Measurements from ENCODE around the gene PTGDS. TPM values are rescaled to one million over a fixed set of nuclear protein-coding genes. Genes with fewer than 3 reads are reported as not detected.

Gene PTGDS
- total RNA-seq, 1 donor from 2014 or later = 76.8 TPM

GRCh38 chr9:136962701-136963248 is 14.5 kb upstream of the PTGDS start:
- H3K27ac Mint-ChIP-seq (ENCODE audit: unreplicated experiment) = no peak overlapping the region
- no peak for TF ChIP-seq CTCF (IDR thresholded peaks at IDR 0.05)
- no peaks in the 10 kb centered on the region for H3K36me3 Mint-ChIP-seq (ENCODE audit: low read depth)
- no peak for DNase-seq (ENCODE audit: low spot score)
- H3K4me1 Mint-ChIP-seq (ENCODE audit: low read depth) = peaks cover 4% of the 10 kb centered on the region
- no peaks in the 10 kb centered on the region for H3K9me3 Mint-ChIP-seq (ENCODE audit: low read depth)
- H3K4me3 Mint-ChIP-seq (ENCODE audit: unreplicated experiment) = no peak overlapping the region
- peaks cover 3% of the 10 kb centered on the region for H3K27me3 Mint-ChIP-seq (ENCODE audit: low read depth)

GRCh38 chr9:136963341-136963740 is 14.0 kb upstream of the PTGDS start:
- TF ChIP-seq CTCF (IDR thresholded peaks at IDR 0.05) = no peak
- peaks cover 4% of the 10 kb centered on the region for H3K4me1 Mint-ChIP-seq (ENCODE audit: low read depth)
- H3K27ac Mint-ChIP-seq (ENCODE audit: unreplicated experiment) = no peak overlapping the region

GRCh38 chr9:136963751-136964150 is 13.6 kb upstream of the PTGDS start:
- H3K27ac Mint-ChIP-seq (ENCODE audit: unreplicated experiment) = no peak overlapping the region
- no peak overlapping the region for H3K4me3 Mint-ChIP-seq (ENCODE audit: unreplicated experiment)
- peaks cover 4% of the 10 kb centered on the region for H3K4me1 Mint-ChIP-seq (ENCODE audit: low read depth)

More at GRCh38 chr9:136963341-136963740, 14.0 kb upstream of the PTGDS start:
- Mint-ChIP-seq H3K36me3 (ENCODE audit: low read depth) (no peaks in the 10 kb centered on the region), H3K27me3 (ENCODE audit: low read depth) (peaks cover 3% of the 10 kb centered on the region), H3K4me3 (ENCODE audit: unreplicated experiment) (no peak overlapping the region), H3K9me3 (ENCODE audit: low read depth) (no peaks in the 10 kb centered on the region)
- DNase-seq (ENCODE audit: low spot score) = no peak

DNA sequence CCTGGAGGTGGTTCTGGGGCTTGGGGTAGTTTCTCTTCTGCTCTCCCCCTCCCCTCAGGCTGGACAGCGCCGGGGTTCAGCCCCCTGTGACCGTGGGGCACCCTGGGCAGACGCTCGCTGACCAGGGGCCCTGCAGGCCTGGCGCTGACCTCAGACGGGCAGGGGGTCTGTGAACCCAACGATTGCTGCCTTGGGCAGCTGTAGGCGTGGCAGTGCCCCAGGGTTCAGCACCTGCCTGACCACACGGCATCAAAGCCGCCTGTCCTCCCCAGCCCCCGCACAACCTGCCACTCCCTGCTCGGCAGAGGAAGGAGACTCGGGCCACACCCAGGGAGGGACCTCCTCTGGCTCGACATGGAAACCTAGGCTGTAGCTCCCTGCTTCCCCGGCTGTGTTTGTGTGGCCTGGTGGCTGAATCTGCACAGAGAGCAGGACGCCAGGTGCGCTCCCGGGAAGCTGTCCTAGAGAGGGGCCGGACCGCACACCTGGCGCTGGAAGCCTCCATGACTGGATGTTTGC is 13.1 kb upstream of the PTGDS start:
- no peak for TF ChIP-seq CTCF (IDR thresholded peaks at IDR 0.05)
- H3K9me3 Mint-ChIP-seq (ENCODE audit: low read depth) = no peaks in the 10 kb centered on the region
- peaks cover 4% of the 10 kb centered on the region for H3K4me1 Mint-ChIP-seq (ENCODE audit: low read depth)
- H3K27ac Mint-ChIP-seq (ENCODE audit: unreplicated experiment) = no peak overlapping the region
- no peak overlapping the region for H3K4me3 Mint-ChIP-seq (ENCODE audit: unreplicated experiment)
- H3K27me3 Mint-ChIP-seq (ENCODE audit: low read depth) = peaks cover 3% of the 10 kb centered on the region
- no peak for DNase-seq (ENCODE audit: low spot score)
- no peaks in the 10 kb centered on the region for H3K36me3 Mint-ChIP-seq (ENCODE audit: low read depth)

More at GRCh38 chr9:136963751-136964150, 13.6 kb upstream of the PTGDS start:
- Mint-ChIP-seq H3K27me3 (ENCODE audit: low read depth) (peaks cover 3% of the 10 kb centered on the region), H3K9me3 (ENCODE audit: low read depth) (no peaks in the 10 kb centered on the region), H3K36me3 (ENCODE audit: low read depth) (no peaks in the 10 kb centered on the region)
- TF ChIP-seq CTCF (IDR thresholded peaks at IDR 0.05) = no peak
- DNase-seq (ENCODE audit: low spot score) = no peak

GRCh38 chr9:136964833-136965422 is 12.4 kb upstream of the PTGDS start:
- Mint-ChIP-seq H3K36me3 (ENCODE audit: low read depth) (no peaks in the 10 kb centered on the region), H3K4me1 (ENCODE audit: low read depth) (peaks cover 4% of the 10 kb centered on the region), H3K9me3 (ENCODE audit: low read depth) (no peaks in the 10 kb centered on the region), H3K27ac (ENCODE audit: unreplicated experiment) (no peak overlapping the region), H3K4me3 (ENCODE audit: unreplicated experiment) (no peak overlapping the region), H3K27me3 (ENCODE audit: low read depth) (peaks cover 3% of the 10 kb centered on the region)
- no peak for DNase-seq (ENCODE audit: low spot score)
- TF ChIP-seq CTCF (IDR thresholded peaks at IDR 0.05) = no peak
